C1 segment of cervical spinal cord (tissue), 14 donors: Measurements from ENCODE around the gene ADAMTS8.
A peak's percentile ranks its signal among the peaks of the same experiment; 100 is the strongest.
"Not testable (repeated sequence)": the region's sequence is repeated elsewhere in the genome, so short reads cannot be mapped to it uniquely, and the experiment has no call there.

Experiments used
- DNase-seq, 14 donors: peaks; one replicate each; lab custom pipeline; 2025; lab: John Stamatoyannopoulos, UW

The ADAMTS8 gene

DNA sequence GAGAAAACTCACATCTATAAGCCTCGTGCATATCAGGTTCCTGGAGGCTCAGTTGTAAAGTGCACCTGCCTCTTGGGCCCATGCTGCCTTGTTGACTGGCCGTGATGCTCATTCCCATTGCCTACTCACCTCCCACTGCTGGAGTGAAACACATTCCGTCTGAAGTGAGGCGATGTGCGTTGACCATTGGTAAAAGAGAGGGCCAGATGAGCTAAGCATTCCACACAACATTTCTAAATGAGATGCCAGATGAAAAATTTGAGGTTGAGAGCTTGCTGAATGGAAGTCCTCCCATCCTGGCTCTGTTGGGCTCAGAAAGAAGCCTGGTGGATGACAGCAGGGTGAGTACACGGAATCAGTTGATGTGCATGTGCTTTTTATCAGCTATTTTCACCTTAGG, 11.5 kb upstream of the ADAMTS8 start:
- no peak for DNase-seq

GRCh38 chr11:130439160-130439519, 10.7 kb upstream of the ADAMTS8 start:
- DNase-seq: no peak

- not testable (repeated sequence) for DNase-seq
These were observed 10.2 kb upstream of the ADAMTS8 start for GRCh38 chr11:130438401-130439159.

- no peak for DNase-seq
These were observed 9.4 kb upstream of the ADAMTS8 start for GRCh38 chr11:130437848-130438247.

DNA sequence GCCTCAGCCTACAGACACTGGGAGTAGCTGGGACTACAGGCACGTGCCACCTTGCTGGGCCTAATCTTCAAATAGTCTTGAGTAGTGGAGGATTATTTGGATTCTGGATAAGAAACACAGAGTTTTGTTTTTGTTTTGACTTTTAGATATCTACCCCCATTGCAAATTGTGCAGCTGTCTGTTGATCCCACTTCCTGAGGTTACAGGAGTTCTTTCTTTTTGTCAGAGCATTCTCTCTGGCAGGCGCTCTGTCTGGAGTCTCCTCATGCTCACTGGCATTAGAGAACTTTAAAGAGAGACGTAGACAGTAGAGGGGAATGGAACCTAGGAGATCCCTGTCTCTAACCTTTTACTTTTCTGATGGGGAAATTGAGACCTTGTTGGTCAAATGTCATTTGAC, 7.8 kb upstream of the ADAMTS8 start:
- DNase-seq: no peak

GRCh38 chr11:130435671-130436070, 7.3 kb upstream of the ADAMTS8 start:
- no peak for DNase-seq

- peak in 13 of 14 donors; percentile 26 to 84 (median 66) for DNase-seq
These were observed 6.3 kb upstream of the ADAMTS8 start for GRCh38 chr11:130434521-130435223.

- DNase-seq: no peak
These were observed 4.9 kb upstream of the ADAMTS8 start for GRCh38 chr11:130433357-130433756.

DNA sequence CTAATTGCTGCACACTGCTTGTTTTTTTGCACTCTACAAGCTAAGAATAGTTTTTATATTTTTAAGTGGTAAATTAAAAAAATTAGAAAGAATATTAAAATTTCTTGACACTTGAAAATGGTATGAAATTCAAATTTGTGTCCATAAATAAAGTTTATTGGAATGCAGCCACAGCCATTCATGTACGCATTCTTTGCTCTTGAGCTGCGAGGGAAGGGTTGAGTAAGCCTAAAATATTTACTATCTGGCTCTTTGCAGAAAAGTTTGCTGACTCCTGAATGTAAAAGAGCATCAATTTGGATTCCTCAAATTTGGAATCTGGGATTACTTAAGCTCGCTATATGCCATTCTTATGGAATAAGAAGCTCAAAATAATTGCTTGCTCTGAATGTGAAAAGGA, 3.4 kb upstream of the ADAMTS8 start:
- no peak for DNase-seq

DNA sequence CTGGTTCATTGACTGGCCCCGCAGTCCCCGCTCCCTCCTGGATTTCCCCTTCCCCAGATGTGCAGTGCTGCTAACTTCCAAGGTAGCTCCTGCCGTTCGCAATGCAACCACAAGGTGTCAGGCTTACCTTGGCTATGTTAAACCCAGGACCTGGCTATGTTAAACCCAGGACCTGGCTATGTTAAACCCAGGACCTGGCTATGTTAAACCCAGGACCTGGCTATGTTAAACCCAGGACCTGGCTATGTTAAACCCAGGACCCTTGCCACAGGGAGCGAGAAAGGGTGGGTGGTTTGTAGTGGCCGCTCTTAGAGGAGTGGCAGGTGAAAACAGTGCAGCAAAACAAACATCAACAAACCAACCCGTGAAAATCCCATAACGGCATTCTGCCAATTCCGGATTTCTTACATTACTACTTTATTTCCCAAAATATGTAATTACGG, 2.9 kb upstream of the ADAMTS8 start:
- peak in 7 of 14 donors; percentile 2 to 50 (median 27) for DNase-seq

- DNase-seq: no peak
These were observed 1.6 kb upstream of the ADAMTS8 start for GRCh38 chr11:130429983-130430382.

DNA sequence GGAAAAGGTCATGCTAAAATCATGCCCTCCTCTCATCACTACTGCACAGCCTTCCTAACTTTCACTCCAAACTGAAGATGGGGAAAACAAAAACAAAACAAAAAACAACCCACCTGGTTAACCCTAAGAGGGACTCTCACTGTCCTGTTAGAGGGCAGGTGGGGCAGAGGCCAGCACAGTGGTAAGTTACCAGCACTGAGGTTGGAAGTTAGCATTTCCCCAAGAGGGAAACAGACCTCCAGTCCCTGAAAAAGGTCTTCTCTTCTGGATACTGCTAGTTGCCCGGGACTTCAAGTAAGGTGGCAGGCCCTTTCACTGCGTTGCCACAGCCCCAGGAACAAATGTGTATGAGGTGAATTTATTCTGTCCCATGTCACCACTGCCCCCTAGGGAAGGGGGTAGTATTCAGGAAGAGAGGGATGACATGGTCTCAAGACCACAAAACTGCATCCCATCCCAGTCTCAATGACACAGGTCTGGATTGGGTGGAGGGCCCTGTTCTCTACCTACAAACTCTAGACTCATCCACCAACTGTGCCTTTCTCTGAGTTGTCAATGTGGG, 792 bp upstream of the ADAMTS8 start:
- no peak for DNase-seq

GRCh38 chr11:130427581-130428315, 661 bp downstream of the ADAMTS8 start:
- DNase-seq: peak in 4 of 14 donors; percentile 14 to 54 (median 36)

- DNase-seq: peak in 3 of 14 donors; percentile 19 to 31 (median 31)
These were observed 1.5 kb downstream of the ADAMTS8 start for GRCh38 chr11:130426837-130427341.

- DNase-seq: peak in 5 of 14 donors; percentile 12 to 48 (median 32)
These were observed 2.1 kb downstream of the ADAMTS8 start for GRCh38 chr11:130426223-130426836.

- no peak for DNase-seq
These were observed 3.3 kb downstream of the ADAMTS8 start for GRCh38 chr11:130425156-130425555.

- no peak for DNase-seq
These were observed 3.7 kb downstream of the ADAMTS8 start for GRCh38 chr11:130424613-130425140.

DNA sequence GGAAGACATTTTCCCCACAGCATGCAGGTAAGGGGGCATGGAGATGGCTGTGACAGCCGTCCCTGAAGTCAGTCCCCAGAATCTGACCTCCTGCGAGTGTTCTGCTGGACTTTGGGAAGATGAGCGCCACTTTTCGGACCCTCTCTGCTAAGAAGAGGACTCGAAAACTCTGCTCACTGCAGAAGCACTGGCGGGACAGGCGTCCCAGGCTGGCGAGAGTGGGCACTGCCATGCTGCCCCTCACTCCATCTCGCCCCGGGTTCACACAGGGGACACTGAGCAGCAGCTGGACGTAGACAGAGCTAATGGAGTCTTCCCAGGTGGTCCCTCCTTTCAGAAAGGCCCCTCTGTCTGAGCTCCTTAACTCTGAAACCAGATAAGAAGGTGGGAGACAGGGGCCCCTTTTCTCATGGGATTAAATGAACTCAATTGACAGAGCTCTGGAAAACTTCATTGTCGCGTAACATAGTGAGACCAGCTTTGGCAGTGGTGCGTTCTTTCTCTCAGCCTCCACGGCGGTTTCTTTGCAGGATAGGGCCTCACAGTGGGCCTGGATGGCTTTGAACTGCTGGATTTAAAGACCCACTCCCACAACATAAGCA, 4.8 kb downstream of the ADAMTS8 start:
- no peak for DNase-seq

DNA sequence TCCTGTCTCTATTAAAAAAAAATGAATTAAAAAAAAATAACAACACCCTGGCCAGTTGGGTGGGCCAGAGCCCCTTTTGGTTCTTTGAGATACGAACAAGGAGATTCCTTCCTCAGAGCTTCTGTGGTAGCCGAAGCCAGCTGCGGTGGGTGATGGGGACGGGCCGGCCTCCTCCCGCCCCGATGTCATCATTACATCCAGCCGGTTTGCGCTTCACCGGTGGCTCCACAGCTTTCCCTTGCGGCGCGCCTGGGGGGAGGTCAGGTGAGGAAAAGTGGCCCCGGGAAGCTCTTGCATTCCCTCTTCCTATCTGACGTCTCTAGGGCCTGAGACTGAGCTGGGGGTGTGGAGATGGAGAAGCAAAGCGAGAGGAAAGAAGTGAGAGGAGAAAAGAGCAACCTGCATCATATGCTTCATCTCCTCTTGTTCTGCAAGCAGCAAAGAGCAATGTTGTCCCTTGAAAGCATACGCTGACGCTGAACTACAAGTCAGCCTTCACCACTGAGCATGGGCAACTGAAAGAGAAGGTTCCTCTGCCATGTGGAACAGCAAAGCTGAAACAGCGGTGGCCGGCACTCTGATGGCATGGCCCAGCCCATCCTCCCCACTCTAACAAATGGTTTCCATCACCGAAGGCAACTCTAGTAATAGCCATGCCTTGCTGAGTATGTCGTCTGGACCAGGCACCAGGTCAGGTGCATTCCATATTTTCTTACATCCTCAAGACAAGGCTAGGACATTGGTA, 6.0 kb downstream of the ADAMTS8 start:
- no peak for DNase-seq

GRCh38 chr11:130421697-130422096, 6.7 kb downstream of the ADAMTS8 start:
- DNase-seq: no peak
